Breast epithelium (tissue), 4 donors: ENCODE data around the gene IRF3. TPM values are rescaled to one million over a fixed set of nuclear protein-coding genes. Genes with fewer than 3 reads are reported as not detected.

Experiments
- DNase-seq, 2 donors: peaks; one replicate each; pipeline ENCODE4 v3.0.0-alpha.2; 2019; ENCODE audit warnings: low spot score in 2 of 2
- H3K27ac ChIP-seq, 2 donors: fragments of 200-600 bp; sonication (generic) in 1 of 2; one replicate each; pipeline ENCODE4 v1.5.1; 2016 to 2019; ENCODE audit warnings: mild to moderate bottlenecking in 1 of 2
- H3K27me3 ChIP-seq, 2 donors: fragments of 200-600 bp; sonication (generic) in 1 of 2; one replicate each; pipeline versions ENCODE4 v1.5.1 to v1.6.0; 2017 to 2019; ENCODE audit warnings: control low read depth in 1 of 2, mild to moderate bottlenecking in 1 of 2
- H3K36me3 ChIP-seq: fragments of 200-600 bp; one replicate; pipeline ENCODE4 v1.5.1; 2019
- H3K4me1 ChIP-seq, 2 donors: fragments of 200-600 bp; sonication (generic); one replicate each; pipeline ENCODE4 v1.5.1; 2016 to 2019; ENCODE audit warnings: control low read depth in 1 of 2
- H3K4me3 ChIP-seq, 3 donors: fragments of 200-600 bp; sonication (generic); 1 replicate in 2 of 3; 2 replicates in 1 of 3; pipeline ENCODE4 v1.5.1; 2016 to 2019; ENCODE audit warnings: mild to moderate bottlenecking in 3 of 3, moderate library complexity in 2 of 3
- H3K9me3 ChIP-seq, 2 donors: fragments of 200-600 bp; sonication (generic) in 1 of 2; one replicate each; pipeline ENCODE4 v1.5.1; 2016 to 2019; ENCODE audit warnings: control low read depth in 1 of 2
- POLR2A ChIP-seq: fragments of 450-650 bp; IDR thresholded peaks from one replicate; pipeline ENCODE4 v1.6.1; 2016; ENCODE audit warnings: antibody characterized with exemption, mild to moderate bottlenecking, moderate library complexity
- POLR2AphosphoS5 ChIP-seq, 3 donors: sonication (generic); formaldehyde crosslinking; IDR thresholded peaks; one replicate each; pipeline ENCODE4 v1.6.1; 2017; ENCODE audit warnings: antibody characterized with exemption in 3 of 3
- intact Hi-C: fragments of 100-400 bp; cut with DNase I; formaldehyde crosslinking; loops from one replicate; pipeline ENCODE4 v1.15.1; 2023; ENCODE audit warnings: low total_unique reads
- total RNA-seq, 3 donors: library from RNA; depleted of rRNA; stranded (reverse); fragments of >200 nt; gene quantifications; one replicate each; pipeline ENCODE4 v1.1.0, GENCODE V29; 2016
- TF ChIP-seq, protein P1 (sequence below), 3 donors: fragments of 450-650 bp; IDR thresholded peaks; one replicate each; pipeline ENCODE4 v1.5.1; 2016 to 2017; ENCODE audit warnings: antibody characterized with exemption in 3 of 3, mild to moderate bottlenecking in 3 of 3, moderate library complexity in 3 of 3

IRF3 gene
- total RNA-seq, 3 donors from 2014 or later, result 39.7 to 100 (median 52.4) TPM

GRCh38 chr19:49704888-49705642, 39.4 kb upstream of the IRF3 start:
- Histone ChIP-seq H3K9me3 (no peaks in the 10 kb centered on the region), H3K27ac (no peak overlapping the region), H3K36me3 (no peaks in the 10 kb centered on the region), H3K4me1 (no peaks in the 10 kb centered on the region), H3K27me3 (no peaks in the 10 kb centered on the region), H3K4me3 (no peak overlapping the region)
- DNase-seq, result no peak
- intact Hi-C loops, result loop anchor here (2.0 kb wide), 1 partner anchor 28 kb away; no protein-coding TSS in a partner anchor
- TF ChIP-seq POLR2A (no peak), POLR2AphosphoS5 (IDR thresholded peaks at IDR 0.05) (no peak)
- TF ChIP-seq, protein P1, sequence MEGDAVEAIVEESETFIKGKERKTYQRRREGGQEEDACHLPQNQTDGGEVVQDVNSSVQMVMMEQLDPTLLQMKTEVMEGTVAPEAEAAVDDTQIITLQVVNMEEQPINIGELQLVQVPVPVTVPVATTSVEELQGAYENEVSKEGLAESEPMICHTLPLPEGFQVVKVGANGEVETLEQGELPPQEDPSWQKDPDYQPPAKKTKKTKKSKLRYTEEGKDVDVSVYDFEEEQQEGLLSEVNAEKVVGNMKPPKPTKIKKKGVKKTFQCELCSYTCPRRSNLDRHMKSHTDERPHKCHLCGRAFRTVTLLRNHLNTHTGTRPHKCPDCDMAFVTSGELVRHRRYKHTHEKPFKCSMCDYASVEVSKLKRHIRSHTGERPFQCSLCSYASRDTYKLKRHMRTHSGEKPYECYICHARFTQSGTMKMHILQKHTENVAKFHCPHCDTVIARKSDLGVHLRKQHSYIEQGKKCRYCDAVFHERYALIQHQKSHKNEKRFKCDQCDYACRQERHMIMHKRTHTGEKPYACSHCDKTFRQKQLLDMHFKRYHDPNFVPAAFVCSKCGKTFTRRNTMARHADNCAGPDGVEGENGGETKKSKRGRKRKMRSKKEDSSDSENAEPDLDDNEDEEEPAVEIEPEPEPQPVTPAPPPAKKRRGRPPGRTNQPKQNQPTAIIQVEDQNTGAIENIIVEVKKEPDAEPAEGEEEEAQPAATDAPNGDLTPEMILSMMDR (IDR thresholded peaks at IDR 0.05), result no peak

GRCh38 chr19:49701271-49701786, 35.7 kb upstream of the IRF3 start:
- no peaks in the 10 kb centered on the region for H3K27me3 ChIP-seq
- intact Hi-C loops, result no loop called here
- H3K4me1 ChIP-seq, result no peaks in the 10 kb centered on the region
- DNase-seq, result no peak
- no peak overlapping the region for H3K4me3 ChIP-seq
- H3K9me3 ChIP-seq, result no peaks in the 10 kb centered on the region
- H3K27ac ChIP-seq, result no peak overlapping the region
- TF ChIP-seq, protein P1 (IDR thresholded peaks at IDR 0.05), result no peak
- no peak for TF ChIP-seq POLR2A
- no peak for TF ChIP-seq POLR2AphosphoS5 (IDR thresholded peaks at IDR 0.05)
- H3K36me3 ChIP-seq, result no peaks in the 10 kb centered on the region

DNA sequence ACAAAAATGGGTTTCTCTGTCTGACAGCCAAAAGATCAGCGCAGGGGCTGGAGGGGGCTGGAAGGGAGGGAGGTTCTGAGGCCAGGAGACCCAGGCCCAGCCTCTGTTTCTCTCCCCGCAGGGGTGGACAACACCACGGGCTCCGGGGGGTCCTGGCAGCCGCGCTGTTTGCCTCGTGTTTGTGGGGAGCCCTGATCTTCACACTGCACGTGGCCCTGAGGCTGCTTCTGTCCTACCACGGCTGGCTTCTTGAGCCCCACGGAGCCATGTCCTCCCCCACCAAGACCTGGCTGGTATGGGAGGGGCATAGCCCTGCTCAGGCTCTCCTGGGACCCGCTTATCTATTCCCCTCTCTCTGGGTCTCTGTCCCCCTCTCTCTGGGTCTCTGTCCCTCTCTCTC, 34.9 kb upstream of the IRF3 start:
- Histone ChIP-seq H3K4me1 (no peaks in the 10 kb centered on the region), H3K36me3 (no peaks in the 10 kb centered on the region), H3K9me3 (no peaks in the 10 kb centered on the region), H3K4me3 (no peak overlapping the region), H3K27ac (no peak overlapping the region), H3K27me3 (no peaks in the 10 kb centered on the region)
- intact Hi-C loops, result no loop called here
- no peak for TF ChIP-seq POLR2AphosphoS5 (IDR thresholded peaks at IDR 0.05)
- no peak for TF ChIP-seq POLR2A
- TF ChIP-seq, protein P1 (IDR thresholded peaks at IDR 0.05), result no peak
- DNase-seq, result no peak

DNA sequence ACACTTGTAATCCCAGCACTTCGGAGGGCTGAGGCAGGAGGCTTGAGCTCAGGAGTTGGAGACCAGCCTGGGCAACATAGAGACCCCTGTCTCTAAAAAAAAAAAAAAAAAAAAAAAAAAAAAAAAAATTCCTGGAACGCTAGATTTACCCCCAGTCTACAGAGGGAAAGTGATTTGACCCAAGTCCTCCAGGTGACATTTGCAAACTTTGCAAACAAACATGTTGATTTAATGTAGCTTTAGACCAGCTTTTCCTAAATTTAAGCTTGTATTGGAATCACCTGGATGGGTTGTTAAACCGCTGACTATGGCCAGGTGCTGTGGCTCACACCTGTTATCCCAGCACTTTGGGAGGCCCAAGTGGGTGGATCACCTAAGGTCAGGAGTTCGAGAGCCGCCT, 33.7 kb upstream of the IRF3 start:
- DNase-seq, result no peak
- intact Hi-C loops, result no loop called here
- TF ChIP-seq POLR2AphosphoS5 (IDR thresholded peaks at IDR 0.05) (no peak), POLR2A (no peak)
- TF ChIP-seq, protein P1 (IDR thresholded peaks at IDR 0.05), result no peak

GRCh38 chr19:49696865-49697264, 31.2 kb upstream of the IRF3 start:
- intact Hi-C loops, result no loop called here
- Histone ChIP-seq H3K9me3 (no peaks in the 10 kb centered on the region), H3K27ac (no peak overlapping the region), H3K27me3 (no peaks in the 10 kb centered on the region), H3K36me3 (no peaks in the 10 kb centered on the region), H3K4me1 (no peaks in the 10 kb centered on the region), H3K4me3 (no peak overlapping the region)
- TF ChIP-seq POLR2AphosphoS5 (IDR thresholded peaks at IDR 0.05), result no peak
- TF ChIP-seq POLR2A, result no peak
- TF ChIP-seq, protein P1 (IDR thresholded peaks at IDR 0.05), result no peak
- DNase-seq, result no peak

More for the DNA sequence above, 33.7 kb upstream of the IRF3 start:
- Histone ChIP-seq H3K36me3 (no peaks in the 10 kb centered on the region), H3K9me3 (no peaks in the 10 kb centered on the region), H3K27me3 (no peaks in the 10 kb centered on the region), H3K4me1 (no peaks in the 10 kb centered on the region), H3K4me3 (no peak overlapping the region), H3K27ac (no peak overlapping the region)
